HCT116 (cell line): ENCODE results near the gene RNF138.

Experiments
- CEBPB ChIP-seq: IDR thresholded peaks from 2 replicates; pipeline ENCODE4 v1.6.1; 2012; ENCODE audit warnings: low read depth
- CTCF ChIP-seq, 3 experiments: fragments of 200-600 bp in 1 of 3; sonication (generic) in 1 of 3; IDR thresholded peaks in 2 of 3; conservative IDR thresholded peaks in 1 of 3; 2 replicates each; pipeline ENCODE4 v1.5.1; 2012 to 2017; ENCODE audit warnings: low read depth in 2 of 3, low read length in 2 of 3, antibody characterized with exemption in 1 of 3, borderline replicate concordance in 1 of 3, control low read depth in 1 of 3, mild to moderate bottlenecking in 1 of 3, mixed read lengths in 1 of 3, mixed run types in 1 of 3, moderate library complexity in 1 of 3; ENCODE audit not compliant: insufficient read depth in 1 of 3
- EGR1 ChIP-seq: IDR thresholded peaks from 2 replicates; pipeline ENCODE4 v1.6.1; 2012; ENCODE audit warnings: low read depth
- EZH2 ChIP-seq: fragments of 200-600 bp; sonication (generic); IDR thresholded peaks from 2 replicates; pipeline ENCODE4 v1.6.1; 2017; ENCODE audit warnings: antibody characterized with exemption, mixed run types
- EZH2phosphoT487 ChIP-seq: fragments of 200-600 bp; IDR thresholded peaks from 2 replicates; pipeline ENCODE4 v1.6.1; 2018; ENCODE audit warnings: antibody characterized with exemption, borderline replicate concordance
- POLR2A ChIP-seq: IDR thresholded peaks from 2 replicates; pipeline ENCODE4 v1.7.0; 2011; ENCODE audit warnings: borderline replicate concordance; ENCODE audit not compliant: insufficient read depth, insufficient read length; ENCODE audit errors: extremely low read depth
- RAD21 ChIP-seq: IDR thresholded peaks from 2 replicates; pipeline ENCODE4 v1.6.1; 2012; ENCODE audit warnings: low read depth, mild to moderate bottlenecking
- REST ChIP-seq: IDR thresholded peaks from 2 replicates; pipeline ENCODE4 v1.6.1; 2012; ENCODE audit warnings: low read depth
- SIN3A ChIP-seq: IDR thresholded peaks from 2 replicates; pipeline ENCODE4 v1.6.1; 2012; ENCODE audit warnings: low read depth

GRCh38 chr18:32138332-32138982 is 46.8 kb downstream of the RNF138 start:
- TF ChIP-seq CTCF (IDR thresholded peaks at IDR 0.05 in 2 of 3, conservative IDR thresholded peaks at IDR 0.05 in 1 of 3; ENCODE audit: borderline replicate concordance in 1 of 3, insufficient read depth in 1 of 3, low read depth in 2 of 3, low read length in 2 of 3) (no peak), EZH2 (no peak), CEBPB (no peak), EGR1 (no peak), EZH2phosphoT487 (no peak), POLR2A (no peak), SIN3A (no peak), REST (no peak), RAD21 (no peak)
